ENCODE measurements around the gene ARID1B. TPM values are rescaled to one million over a fixed set of nuclear protein-coding genes. Genes with fewer than 3 reads are reported as not detected.

The ARID1B gene
- total RNA-seq, 1 experiment from 2014 or later = 86.3 TPM

- H3K27ac ChIP-seq (ENCODE audit: low read depth, low read length, poor library complexity, severe bottlenecking) = no peak overlapping the region
- no peaks in the 10 kb centered on the region for H3K36me3 ChIP-seq (ENCODE audit: insufficient read depth, low read length, poor library complexity, severe bottlenecking)
- ChIA-PET POLR2A (ENCODE audit: low non-redundant PET) (no interaction called here), CTCF (no interaction called here)
- H3K4me1 ChIP-seq (ENCODE audit: insufficient read depth, low read length, poor library complexity, severe bottlenecking) = peaks cover 44% of the 10 kb centered on the region
- intact Hi-C loops (cut with micrococcal nuclease; ENCODE audit: unreplicated experiment) = no loop called here
- DNase-seq (ENCODE audit: low spot score) = no peak
- BruUV-seq (replicated peaks) = no TSS peak
- no peaks in the 10 kb centered on the region for H3K27me3 ChIP-seq (replicated peaks; ENCODE audit: insufficient read depth, low read depth, low read length, poor library complexity)
- H3K4me3 ChIP-seq (ENCODE audit: low read depth, low read length, poor library complexity, severe bottlenecking) = no peak overlapping the region
- TF ChIP-seq EZH2 (IDR thresholded peaks at IDR 0.05; ENCODE audit: borderline replicate concordance, low read depth, low read length, poor library complexity, severe bottlenecking) = no peak
- TF ChIP-seq CTCF (conservative IDR thresholded peaks at IDR 0.05; ENCODE audit: low read depth, low read length) = no peak
- H3K9me3 ChIP-seq (ENCODE audit: low read depth, low read length, poor library complexity, severe bottlenecking) = no peaks in the 10 kb centered on the region
Observed at GRCh38 chr6:156950084-156950483, 172.9 kb downstream of the ARID1B start.

DNA sequence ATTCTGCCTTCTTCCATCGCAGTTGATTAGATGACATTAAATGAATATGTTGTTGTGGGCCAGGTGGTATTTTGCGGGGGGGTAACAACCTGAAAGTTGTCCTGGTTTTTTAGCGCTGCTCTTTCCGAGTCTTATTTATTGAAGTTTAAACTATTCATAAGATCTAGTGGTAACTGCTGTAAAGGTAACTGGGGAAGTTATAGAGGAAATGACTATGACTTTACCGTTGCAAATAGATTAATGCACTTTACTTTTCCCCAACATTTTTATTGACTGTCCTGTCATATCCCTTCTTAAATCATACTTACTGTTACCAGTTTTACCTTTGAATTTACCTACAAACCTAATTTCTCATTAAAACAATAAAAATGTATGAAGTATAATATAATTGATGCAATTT lies 173.4 kb downstream of the ARID1B start:
- Histone ChIP-seq H3K27ac (ENCODE audit: low read depth, low read length, poor library complexity, severe bottlenecking) (no peak overlapping the region), H3K27me3 (replicated peaks; ENCODE audit: insufficient read depth, low read depth, low read length, poor library complexity) (no peaks in the 10 kb centered on the region), H3K36me3 (ENCODE audit: insufficient read depth, low read length, poor library complexity, severe bottlenecking) (no peaks in the 10 kb centered on the region), H3K4me3 (ENCODE audit: low read depth, low read length, poor library complexity, severe bottlenecking) (no peak overlapping the region), H3K4me1 (ENCODE audit: insufficient read depth, low read length, poor library complexity, severe bottlenecking) (peaks cover 44% of the 10 kb centered on the region), H3K9me3 (ENCODE audit: low read depth, low read length, poor library complexity, severe bottlenecking) (no peaks in the 10 kb centered on the region)
- BruUV-seq (replicated peaks) = no TSS peak
- POLR2A ChIA-PET (ENCODE audit: low non-redundant PET) = no interaction called here
- CTCF ChIA-PET = no interaction called here
- no peak for DNase-seq (ENCODE audit: low spot score)
- no peak for TF ChIP-seq EZH2 (IDR thresholded peaks at IDR 0.05; ENCODE audit: borderline replicate concordance, low read depth, low read length, poor library complexity, severe bottlenecking)
- TF ChIP-seq CTCF (conservative IDR thresholded peaks at IDR 0.05; ENCODE audit: low read depth, low read length) = no peak
- intact Hi-C loops (cut with micrococcal nuclease; ENCODE audit: unreplicated experiment) = no loop called here

DNA sequence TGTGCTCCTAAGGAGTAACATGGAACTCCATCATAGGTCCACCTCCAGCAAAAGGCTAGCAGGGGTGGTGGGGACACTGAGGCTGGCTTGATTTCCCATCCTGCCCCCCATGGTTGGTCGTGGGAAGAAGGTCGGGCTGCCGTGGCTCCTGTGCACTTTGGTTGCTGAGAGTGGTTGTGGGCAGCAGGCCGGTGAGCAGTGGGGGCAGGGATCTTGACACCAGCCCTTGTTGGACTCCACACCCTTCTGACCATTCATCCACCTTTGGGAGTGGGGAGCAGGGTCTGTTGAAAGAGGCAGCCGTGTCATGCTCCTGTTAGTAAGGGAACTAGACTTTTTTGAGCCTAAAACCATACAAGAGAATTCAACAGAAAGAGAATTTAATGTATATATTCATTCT lies 175.2 kb downstream of the ARID1B start:
- Histone ChIP-seq H3K27ac (ENCODE audit: low read depth, low read length, poor library complexity, severe bottlenecking) (peak overlapping the region; percentile 57), H3K27me3 (replicated peaks; ENCODE audit: insufficient read depth, low read depth, low read length, poor library complexity) (no peaks in the 10 kb centered on the region), H3K36me3 (ENCODE audit: insufficient read depth, low read length, poor library complexity, severe bottlenecking) (no peaks in the 10 kb centered on the region), H3K4me3 (ENCODE audit: low read depth, low read length, poor library complexity, severe bottlenecking) (no peak overlapping the region), H3K9me3 (ENCODE audit: low read depth, low read length, poor library complexity, severe bottlenecking) (no peaks in the 10 kb centered on the region), H3K4me1 (ENCODE audit: insufficient read depth, low read length, poor library complexity, severe bottlenecking) (peaks cover 35% of the 10 kb centered on the region)
- ChIA-PET CTCF (no interaction called here), POLR2A (ENCODE audit: low non-redundant PET) (no interaction called here)
- DNase-seq (ENCODE audit: low spot score) = no peak
- no TSS peak for BruUV-seq (replicated peaks)
- intact Hi-C loops (cut with micrococcal nuclease; ENCODE audit: unreplicated experiment) = no loop called here
- TF ChIP-seq CTCF (conservative IDR thresholded peaks at IDR 0.05; ENCODE audit: low read depth, low read length) (no peak), EZH2 (IDR thresholded peaks at IDR 0.05; ENCODE audit: borderline replicate concordance, low read depth, low read length, poor library complexity, severe bottlenecking) (no peak)
